Renal cortical epithelial cell (primary cell): ENCODE measurements around the gene RDH8. TPM values are rescaled to one million over a fixed set of nuclear protein-coding genes. Genes with fewer than 3 reads are reported as not detected.
"Not testable (repeated sequence)": the region's sequence is repeated elsewhere in the genome, so short reads cannot be mapped to it uniquely, and the experiment has no call there.

ENCODE experiments used
- DNase-seq: peaks from one replicate; pipeline ENCODE4 v3.0.0-alpha.2; 2011; ENCODE audit warnings: low read depth
- total RNA-seq: library from RNA; depleted of rRNA; stranded (reverse); fragments of >200 nt; gene quantifications from 2 replicates; pipeline ENCODE4 v1.2.3, GENCODE V29; 2014

Gene RDH8
- total RNA-seq, 1 donor from 2014 or later: not detected

- DNase-seq: no peak
Observed at GRCh38 chr19:10005632-10006334, 7.5 kb upstream of the RDH8 start.

GRCh38 chr19:10006335-10006708, 7.0 kb upstream of the RDH8 start:
- DNase-seq: no peak

GRCh38 chr19:10006752-10007323, 6.4 kb upstream of the RDH8 start:
- DNase-seq: no peak

GRCh38 chr19:10007371-10008183, 5.7 kb upstream of the RDH8 start:
- no peak for DNase-seq

- DNase-seq: no peak
Observed at GRCh38 chr19:10008184-10008765, 5.0 kb upstream of the RDH8 start.

- no peak for DNase-seq
Observed at GRCh38 chr19:10009714-10010224, 3.5 kb upstream of the RDH8 start.

- no peak for DNase-seq
Observed at GRCh38 chr19:10010247-10010691, 3.0 kb upstream of the RDH8 start, which contains the start of gene COL5A3. Gene COL5A3, minus strand, starts transcription at chr19:10010504. Its CDS starts 119 bp downstream, at chr19:10010385.

- no peak for DNase-seq
Observed at GRCh38 chr19:10010939-10011338, 2.3 kb upstream of the RDH8 start.

- DNase-seq: no peak
Observed at GRCh38 chr19:10011974-10012373, 1.3 kb upstream of the RDH8 start.

- DNase-seq: no peak
Observed at GRCh38 chr19:10013834-10014618, 743 bp downstream of the RDH8 start.

GRCh38 chr19:10018263-10018662, 5.0 kb downstream of the RDH8 start:
- DNase-seq: no peak

GRCh38 chr19:10018786-10019185, 5.5 kb downstream of the RDH8 start:
- no peak for DNase-seq

- DNase-seq: no peak
Observed at GRCh38 chr19:10019246-10019645, 6.0 kb downstream of the RDH8 start.

GRCh38 chr19:10020851-10021250, 7.6 kb downstream of the RDH8 start:
- DNase-seq: no peak

- DNase-seq: no peak
Observed at GRCh38 chr19:10021446-10021845, 8.2 kb downstream of the RDH8 start.

- no peak for DNase-seq
Observed at GRCh38 chr19:10021863-10022262, 8.6 kb downstream of the RDH8 start.

GRCh38 chr19:10023096-10023495, 9.8 kb downstream of the RDH8 start:
- DNase-seq: not testable (repeated sequence)

- DNase-seq: no peak
Observed at GRCh38 chr19:10026744-10027143, 13.5 kb downstream of the RDH8 start.

GRCh38 chr19:10027158-10027997, 14.1 kb downstream of the RDH8 start:
- DNase-seq: peak; percentile 76

- DNase-seq: no peak
Observed at GRCh38 chr19:10033614-10034013, 20.3 kb downstream of the RDH8 start.
